ENCODE results near the gene RSPO3.

DNA sequence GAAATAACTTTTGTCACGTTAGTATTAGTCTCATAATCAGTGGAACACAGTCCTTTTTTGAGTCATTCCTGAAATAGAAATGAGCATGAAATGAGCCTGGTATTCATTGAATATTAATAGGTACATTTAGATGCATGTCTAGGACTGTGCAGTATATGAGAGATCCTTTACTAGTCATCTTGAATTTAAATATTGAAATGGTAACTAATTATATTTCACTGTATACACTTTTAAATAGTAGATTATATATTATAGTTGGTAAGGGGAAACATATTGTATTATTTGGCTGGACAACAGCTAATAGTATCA lies 59.4 kb downstream of the RSPO3 start:
- TF ChIP-seq, protein P1, sequence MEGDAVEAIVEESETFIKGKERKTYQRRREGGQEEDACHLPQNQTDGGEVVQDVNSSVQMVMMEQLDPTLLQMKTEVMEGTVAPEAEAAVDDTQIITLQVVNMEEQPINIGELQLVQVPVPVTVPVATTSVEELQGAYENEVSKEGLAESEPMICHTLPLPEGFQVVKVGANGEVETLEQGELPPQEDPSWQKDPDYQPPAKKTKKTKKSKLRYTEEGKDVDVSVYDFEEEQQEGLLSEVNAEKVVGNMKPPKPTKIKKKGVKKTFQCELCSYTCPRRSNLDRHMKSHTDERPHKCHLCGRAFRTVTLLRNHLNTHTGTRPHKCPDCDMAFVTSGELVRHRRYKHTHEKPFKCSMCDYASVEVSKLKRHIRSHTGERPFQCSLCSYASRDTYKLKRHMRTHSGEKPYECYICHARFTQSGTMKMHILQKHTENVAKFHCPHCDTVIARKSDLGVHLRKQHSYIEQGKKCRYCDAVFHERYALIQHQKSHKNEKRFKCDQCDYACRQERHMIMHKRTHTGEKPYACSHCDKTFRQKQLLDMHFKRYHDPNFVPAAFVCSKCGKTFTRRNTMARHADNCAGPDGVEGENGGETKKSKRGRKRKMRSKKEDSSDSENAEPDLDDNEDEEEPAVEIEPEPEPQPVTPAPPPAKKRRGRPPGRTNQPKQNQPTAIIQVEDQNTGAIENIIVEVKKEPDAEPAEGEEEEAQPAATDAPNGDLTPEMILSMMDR (conservative IDR thresholded peaks at IDR 0.05; ENCODE audit: low read length): no peak
- no peak for TF ChIP-seq EZH2phosphoT487 (IDR thresholded peaks at IDR 0.05; ENCODE audit: borderline replicate concordance, low read depth, low read length)
